ENCODE measurements around the gene NHP2. TPM values are rescaled to one million over a fixed set of nuclear protein-coding genes. Genes with fewer than 3 reads are reported as not detected.
"Not testable (repeated sequence)": the region's sequence is repeated elsewhere in the genome, so short reads cannot be mapped to it uniquely, and the experiment has no call there.

Gene NHP2
- total RNA-seq, 6 experiments from 2014 or later: 35.5 to 174 (median 43.9) TPM

DNA sequence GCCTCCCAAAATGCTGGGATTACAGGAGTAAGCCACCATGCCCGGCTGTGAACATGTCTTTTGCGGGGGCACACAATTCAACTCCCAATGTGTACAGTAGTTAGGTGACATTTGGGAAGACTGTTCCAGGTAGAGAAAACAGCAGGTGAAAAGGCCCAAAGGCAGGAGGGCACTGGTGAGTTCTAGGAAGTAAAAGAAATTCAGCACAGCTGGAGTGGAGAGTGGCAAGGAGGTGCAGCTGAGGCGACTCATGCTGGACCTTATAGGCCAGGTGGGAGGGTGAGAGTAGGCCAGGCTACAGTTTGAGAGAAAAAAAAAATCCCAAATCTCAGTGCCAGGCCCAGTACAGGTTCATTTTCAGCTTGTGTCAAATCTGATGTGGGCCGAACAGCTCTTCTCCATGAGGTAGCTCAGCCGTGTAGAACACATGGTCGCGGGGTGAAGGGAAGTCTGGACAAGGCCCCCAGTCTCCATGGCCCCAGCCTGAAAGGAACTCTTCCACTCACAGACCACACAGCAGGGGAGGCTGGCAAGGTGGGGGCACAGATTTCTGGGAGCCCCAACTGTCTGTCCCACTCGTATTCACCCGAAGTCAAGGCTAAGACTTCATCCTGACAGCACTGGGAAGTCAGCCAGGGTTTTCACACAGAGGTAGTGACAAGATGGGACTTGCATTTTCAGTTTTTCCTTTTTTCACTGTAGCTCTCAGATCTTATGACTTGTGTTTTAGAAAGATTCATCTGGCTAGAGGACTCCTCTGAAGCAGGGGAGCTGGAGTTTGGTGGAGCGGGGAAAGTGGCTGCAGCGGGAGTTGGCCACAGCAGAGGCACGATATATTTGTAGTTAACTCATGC, 46.1 kb upstream of the NHP2 start:
- H3K27me3 ChIP-seq: no peaks in the 10 kb centered on the region
- intact Hi-C loops (cut with DNase I): no loop called here
- H3K4me1 ChIP-seq: peaks cover 0 to 12% (median 4%) of the 10 kb centered on the region in 4 donors
- H3K9me3 ChIP-seq: no peaks in the 10 kb centered on the region
- DNase-seq (peak in 1 of 3 donors; percentile 30), ATAC-seq (no peak)
- TF ChIP-seq, protein P1, sequence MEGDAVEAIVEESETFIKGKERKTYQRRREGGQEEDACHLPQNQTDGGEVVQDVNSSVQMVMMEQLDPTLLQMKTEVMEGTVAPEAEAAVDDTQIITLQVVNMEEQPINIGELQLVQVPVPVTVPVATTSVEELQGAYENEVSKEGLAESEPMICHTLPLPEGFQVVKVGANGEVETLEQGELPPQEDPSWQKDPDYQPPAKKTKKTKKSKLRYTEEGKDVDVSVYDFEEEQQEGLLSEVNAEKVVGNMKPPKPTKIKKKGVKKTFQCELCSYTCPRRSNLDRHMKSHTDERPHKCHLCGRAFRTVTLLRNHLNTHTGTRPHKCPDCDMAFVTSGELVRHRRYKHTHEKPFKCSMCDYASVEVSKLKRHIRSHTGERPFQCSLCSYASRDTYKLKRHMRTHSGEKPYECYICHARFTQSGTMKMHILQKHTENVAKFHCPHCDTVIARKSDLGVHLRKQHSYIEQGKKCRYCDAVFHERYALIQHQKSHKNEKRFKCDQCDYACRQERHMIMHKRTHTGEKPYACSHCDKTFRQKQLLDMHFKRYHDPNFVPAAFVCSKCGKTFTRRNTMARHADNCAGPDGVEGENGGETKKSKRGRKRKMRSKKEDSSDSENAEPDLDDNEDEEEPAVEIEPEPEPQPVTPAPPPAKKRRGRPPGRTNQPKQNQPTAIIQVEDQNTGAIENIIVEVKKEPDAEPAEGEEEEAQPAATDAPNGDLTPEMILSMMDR (IDR thresholded peaks at IDR 0.05): no peak
- TF ChIP-seq POLR2A (IDR thresholded peaks at IDR 0.05): no peak
- H3K36me3 ChIP-seq: no peaks in the 10 kb centered on the region
- no peak overlapping the region for H3K4me3 ChIP-seq
- no peak overlapping the region for H3K27ac ChIP-seq
- 90% methylated on average over 8 of the region's 12 CpGs for WGBS (ENCODE audit: insufficient coverage, low coverage, low lambda C conversion rate, missing lambda C conversion rate)

DNA sequence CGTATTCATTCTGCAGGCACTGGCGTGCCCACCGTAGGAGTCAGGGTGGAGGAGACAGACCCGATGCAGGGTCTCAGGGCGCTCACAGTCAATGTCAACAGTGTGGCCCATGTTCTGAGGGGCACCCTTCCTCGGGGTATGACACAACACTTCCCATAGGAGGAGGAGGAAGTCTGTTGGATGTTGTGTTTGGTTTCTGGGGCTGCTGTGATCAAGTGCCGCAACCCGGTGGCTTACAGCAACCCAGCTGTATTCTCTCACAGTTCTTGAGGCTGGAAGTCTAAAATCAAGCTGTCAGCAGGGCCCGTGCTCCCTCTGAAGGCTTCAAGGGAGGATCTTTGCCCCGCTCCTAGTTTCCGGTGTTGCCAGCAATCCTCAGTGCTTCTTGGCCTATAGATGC, 45.0 kb upstream of the NHP2 start:
- no peak for TF ChIP-seq POLR2A (IDR thresholded peaks at IDR 0.05)
- TF ChIP-seq, protein P1 (IDR thresholded peaks at IDR 0.05): no peak
- ATAC-seq (no peak), DNase-seq (peak in 1 of 3 donors; percentile 12)
- H3K4me3 ChIP-seq: no peak overlapping the region
- no peaks in the 10 kb centered on the region for H3K9me3 ChIP-seq
- intact Hi-C loops (cut with DNase I): no loop called here
- 60% methylated on average over 3 of the region's 11 CpGs for WGBS (ENCODE audit: insufficient coverage, low coverage, low lambda C conversion rate, missing lambda C conversion rate)
- no peaks in the 10 kb centered on the region for H3K36me3 ChIP-seq
- no peak overlapping the region for H3K27ac ChIP-seq
- H3K4me1 ChIP-seq: peaks cover 0 to 12% (median 5%) of the 10 kb centered on the region in 4 donors
- H3K27me3 ChIP-seq: no peaks in the 10 kb centered on the region

GRCh38 chr5:178198151-178198550, 44.5 kb upstream of the NHP2 start:
- intact Hi-C loops (cut with DNase I); ATAC-seq; H3K27ac ChIP-seq; H3K36me3 ChIP-seq; H3K4me3 ChIP-seq; H3K9me3 ChIP-seq; H3K27me3 ChIP-seq: not testable (repeated sequence)
- 100% methylated on average over 1 of the region's 11 CpGs for WGBS (ENCODE audit: insufficient coverage, low coverage, low lambda C conversion rate, missing lambda C conversion rate)
- H3K4me1 ChIP-seq: peaks cover 0 to 12% (median 5%) of the 10 kb centered on the region in 4 donors
- peak in 2 of 3 donors; percentile 2 to 12 for DNase-seq

- intact Hi-C loops (cut with DNase I): no loop called here
- Histone ChIP-seq H3K27ac (no peak overlapping the region), H3K27me3 (no peaks in the 10 kb centered on the region), H3K9me3 (no peaks in the 10 kb centered on the region), H3K4me3 (no peak overlapping the region), H3K36me3 (no peaks in the 10 kb centered on the region), H3K4me1 (peaks cover 0 to 18% (median 5%) of the 10 kb centered on the region in 4 donors)
- peak in 2 of 3 donors; percentile 33 to 48 for DNase-seq
- TF ChIP-seq POLR2A (IDR thresholded peaks at IDR 0.05): no peak
- TF ChIP-seq, protein P1 (IDR thresholded peaks at IDR 0.05): peak; percentile 27 to 53 (median 45)
- WGBS (ENCODE audit: insufficient coverage, low coverage, low lambda C conversion rate, missing lambda C conversion rate): 80% methylated on average over 1 of the region's 8 CpGs
- ATAC-seq: peak; percentile 48 to 72 (median 57)
Observed at GRCh38 chr5:178196986-178197385, 43.3 kb upstream of the NHP2 start.

- Histone ChIP-seq H3K27ac (no peak overlapping the region), H3K9me3 (no peaks in the 10 kb centered on the region), H3K27me3 (no peaks in the 10 kb centered on the region), H3K36me3 (no peaks in the 10 kb centered on the region), H3K4me3 (no peak overlapping the region), H3K4me1 (peaks cover 0 to 21% (median 5%) of the 10 kb centered on the region in 4 donors)
- no peak for ATAC-seq
- TF ChIP-seq, protein P1 (IDR thresholded peaks at IDR 0.05): no peak
- no peak for TF ChIP-seq POLR2A (IDR thresholded peaks at IDR 0.05)
- DNase-seq: peak in 1 of 3 donors; percentile 34
- intact Hi-C loops (cut with DNase I): no loop called here
- WGBS (ENCODE audit: insufficient coverage, low coverage, low lambda C conversion rate, missing lambda C conversion rate): 91% methylated on average over 5 of the region's 7 CpGs
Observed at GRCh38 chr5:178196281-178196812, 42.7 kb upstream of the NHP2 start.

Data from right lobe of liver (tissue), 6 donors.